ENCODE measurements around the gene APOC3. TPM values are rescaled to one million over a fixed set of nuclear protein-coding genes. Genes with fewer than 3 reads are reported as not detected.

Gene APOC3
- total RNA-seq, 1 experiment from 2014 or later, result 2.5 TPM

- Mint-ChIP-seq H3K36me3 (no peaks in the 10 kb centered on the region), H3K4me1 (peaks cover 13% of the 10 kb centered on the region), H3K27me3 (ENCODE audit: low read depth) (peaks cover 11% of the 10 kb centered on the region), H3K27ac (no peak overlapping the region), H3K9me3 (peaks cover 3% of the 10 kb centered on the region; the same call in 1 of the 2 replicates), H3K4me3 (no peak overlapping the region; the same call in 1 of the 2 replicates)
- no peak for ATAC-seq
- POLR2A ChIA-PET, result no interaction called here
- TF ChIP-seq, protein P1, sequence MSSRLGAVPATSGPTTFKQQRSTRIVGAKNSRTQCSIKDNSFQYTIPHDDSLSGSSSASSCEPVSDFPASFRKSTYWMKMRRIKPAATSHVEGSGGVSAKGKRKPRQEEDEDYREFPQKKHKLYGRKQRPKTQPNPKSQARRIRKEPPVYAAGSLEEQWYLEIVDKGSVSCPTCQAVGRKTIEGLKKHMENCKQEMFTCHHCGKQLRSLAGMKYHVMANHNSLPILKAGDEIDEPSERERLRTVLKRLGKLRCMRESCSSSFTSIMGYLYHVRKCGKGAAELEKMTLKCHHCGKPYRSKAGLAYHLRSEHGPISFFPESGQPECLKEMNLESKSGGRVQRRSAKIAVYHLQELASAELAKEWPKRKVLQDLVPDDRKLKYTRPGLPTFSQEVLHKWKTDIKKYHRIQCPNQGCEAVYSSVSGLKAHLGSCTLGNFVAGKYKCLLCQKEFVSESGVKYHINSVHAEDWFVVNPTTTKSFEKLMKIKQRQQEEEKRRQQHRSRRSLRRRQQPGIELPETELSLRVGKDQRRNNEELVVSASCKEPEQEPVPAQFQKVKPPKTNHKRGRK (CRISPR knock-in tag; IDR thresholded peaks at IDR 0.05; ENCODE audit: borderline replicate concordance), result no peak
- TF ChIP-seq USF1 (CRISPR knock-in tag; IDR thresholded peaks at IDR 0.05), result no peak
- TF ChIP-seq, protein P2, sequence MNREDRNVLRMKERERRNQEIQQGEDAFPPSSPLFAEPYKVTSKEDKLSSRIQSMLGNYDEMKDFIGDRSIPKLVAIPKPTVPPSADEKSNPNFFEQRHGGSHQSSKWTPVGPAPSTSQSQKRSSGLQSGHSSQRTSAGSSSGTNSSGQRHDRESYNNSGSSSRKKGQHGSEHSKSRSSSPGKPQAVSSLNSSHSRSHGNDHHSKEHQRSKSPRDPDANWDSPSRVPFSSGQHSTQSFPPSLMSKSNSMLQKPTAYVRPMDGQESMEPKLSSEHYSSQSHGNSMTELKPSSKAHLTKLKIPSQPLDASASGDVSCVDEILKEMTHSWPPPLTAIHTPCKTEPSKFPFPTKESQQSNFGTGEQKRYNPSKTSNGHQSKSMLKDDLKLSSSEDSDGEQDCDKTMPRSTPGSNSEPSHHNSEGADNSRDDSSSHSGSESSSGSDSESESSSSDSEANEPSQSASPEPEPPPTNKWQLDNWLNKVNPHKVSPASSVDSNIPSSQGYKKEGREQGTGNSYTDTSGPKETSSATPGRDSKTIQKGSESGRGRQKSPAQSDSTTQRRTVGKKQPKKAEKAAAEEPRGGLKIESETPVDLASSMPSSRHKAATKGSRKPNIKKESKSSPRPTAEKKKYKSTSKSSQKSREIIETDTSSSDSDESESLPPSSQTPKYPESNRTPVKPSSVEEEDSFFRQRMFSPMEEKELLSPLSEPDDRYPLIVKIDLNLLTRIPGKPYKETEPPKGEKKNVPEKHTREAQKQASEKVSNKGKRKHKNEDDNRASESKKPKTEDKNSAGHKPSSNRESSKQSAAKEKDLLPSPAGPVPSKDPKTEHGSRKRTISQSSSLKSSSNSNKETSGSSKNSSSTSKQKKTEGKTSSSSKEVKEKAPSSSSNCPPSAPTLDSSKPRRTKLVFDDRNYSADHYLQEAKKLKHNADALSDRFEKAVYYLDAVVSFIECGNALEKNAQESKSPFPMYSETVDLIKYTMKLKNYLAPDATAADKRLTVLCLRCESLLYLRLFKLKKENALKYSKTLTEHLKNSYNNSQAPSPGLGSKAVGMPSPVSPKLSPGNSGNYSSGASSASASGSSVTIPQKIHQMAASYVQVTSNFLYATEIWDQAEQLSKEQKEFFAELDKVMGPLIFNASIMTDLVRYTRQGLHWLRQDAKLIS (CRISPR knock-in tag; IDR thresholded peaks at IDR 0.05; ENCODE audit: borderline replicate concordance), result no peak
- TF ChIP-seq ATF6 (CRISPR knock-in tag; IDR thresholded peaks at IDR 0.05), result no peak
- no peak for TF ChIP-seq ELF4 (CRISPR knock-in tag; IDR thresholded peaks at IDR 0.05; ENCODE audit: low read depth)
- TF ChIP-seq ZBTB21 (CRISPR knock-in tag; IDR thresholded peaks at IDR 0.05; ENCODE audit: borderline replicate concordance), result no peak
- no peak for TF ChIP-seq TCF7 (CRISPR knock-in tag; IDR thresholded peaks at IDR 0.05; ENCODE audit: low read depth)
- no peak for TF ChIP-seq STAT6 (CRISPR knock-in tag; conservative IDR thresholded peaks at IDR 0.05; ENCODE audit: low read depth)
- TF ChIP-seq ZNF317 (CRISPR knock-in tag; IDR thresholded peaks at IDR 0.05; ENCODE audit: borderline replicate concordance, low read depth), result no peak
- no peak for TF ChIP-seq NFYB (CRISPR knock-in tag; conservative IDR thresholded peaks at IDR 0.05; ENCODE audit: low read depth)
- TF ChIP-seq ZNF232 (CRISPR knock-in tag; IDR thresholded peaks at IDR 0.05), result no peak
- TF ChIP-seq, protein P3, sequence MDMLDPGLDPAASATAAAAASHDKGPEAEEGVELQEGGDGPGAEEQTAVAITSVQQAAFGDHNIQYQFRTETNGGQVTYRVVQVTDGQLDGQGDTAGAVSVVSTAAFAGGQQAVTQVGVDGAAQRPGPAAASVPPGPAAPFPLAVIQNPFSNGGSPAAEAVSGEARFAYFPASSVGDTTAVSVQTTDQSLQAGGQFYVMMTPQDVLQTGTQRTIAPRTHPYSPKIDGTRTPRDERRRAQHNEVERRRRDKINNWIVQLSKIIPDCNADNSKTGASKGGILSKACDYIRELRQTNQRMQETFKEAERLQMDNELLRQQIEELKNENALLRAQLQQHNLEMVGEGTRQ (CRISPR knock-in tag; IDR thresholded peaks at IDR 0.05), result no peak
- no peak for TF ChIP-seq AR (CRISPR knock-in tag; IDR thresholded peaks at IDR 0.05)
- TF ChIP-seq HMGA2 (CRISPR knock-in tag; IDR thresholded peaks at IDR 0.05), result no peak
- TF ChIP-seq, protein P4, sequence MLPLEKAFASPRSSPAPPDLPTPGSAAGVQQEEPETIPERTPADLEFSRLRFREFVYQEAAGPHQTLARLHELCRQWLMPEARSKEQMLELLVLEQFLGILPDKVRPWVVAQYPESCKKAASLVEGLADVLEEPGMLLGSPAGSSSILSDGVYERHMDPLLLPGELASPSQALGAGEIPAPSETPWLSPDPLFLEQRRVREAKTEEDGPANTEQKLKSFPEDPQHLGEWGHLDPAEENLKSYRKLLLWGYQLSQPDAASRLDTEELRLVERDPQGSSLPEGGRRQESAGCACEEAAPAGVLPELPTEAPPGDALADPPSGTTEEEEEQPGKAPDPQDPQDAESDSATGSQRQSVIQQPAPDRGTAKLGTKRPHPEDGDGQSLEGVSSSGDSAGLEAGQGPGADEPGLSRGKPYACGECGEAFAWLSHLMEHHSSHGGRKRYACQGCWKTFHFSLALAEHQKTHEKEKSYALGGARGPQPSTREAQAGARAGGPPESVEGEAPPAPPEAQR (CRISPR knock-in tag; IDR thresholded peaks at IDR 0.05), result no peak
- no peak for TF ChIP-seq NFATC4 (CRISPR knock-in tag; IDR thresholded peaks at IDR 0.05)
- no peak for TF ChIP-seq FOXK1 (CRISPR knock-in tag; IDR thresholded peaks at IDR 0.05)
- CTCF ChIA-PET, result interaction anchor here (6.0 kb wide), 1 partner anchor 44 kb away, joined by 358 read pairs; the partner anchor contains the start of genes APOA5 and ZPR1
- no peak for DNase-seq (ENCODE audit: low spot score)
These were observed 4.3 kb downstream of the APOC3 start for GRCh38 chr11:116833816-116834534.

All from WTC11 (cell line).